WTC11 (cell line): Measurements from ENCODE around the gene HSPG2. TPM values are rescaled to one million over a fixed set of nuclear protein-coding genes. Genes with fewer than 3 reads are reported as not detected.

Experiments used
- ATAC-seq: fragments of 200-7000 bp; cut with Tn5 transposase; 2 replicates; pipeline ENCODE4 v1.10.0; 2021; ENCODE audit warnings: mild to moderate bottlenecking, moderate library complexity
- CTCF ChIA-PET: fragments of 300-600 bp; sonication (Branson Sonifier 250); formaldehyde crosslinking; loops from one replicate; lab custom pipeline; 2021; ENCODE audit warnings: antibody characterized with exemption; lab: Charles Lee
- POLR2A ChIA-PET: fragments of 350-600 bp; sonication (Branson Sonifier 250); formaldehyde crosslinking; loops from one replicate; lab custom pipeline; 2021; ENCODE audit warnings: antibody characterized with exemption; lab: Charles Lee
- DNase-seq: peaks from one replicate; pipeline ENCODE4 v3.0.0; 2021; ENCODE audit warnings: low spot score
- H3K27ac Mint-ChIP-seq: 2 replicates; pipeline ENCODE4 v1.8.0; 2021; ENCODE audit warnings: mixed read lengths
- H3K27me3 Mint-ChIP-seq: 2 replicates; pipeline ENCODE4 v1.8.0; 2021; ENCODE audit warnings: low read depth, mild to moderate bottlenecking, moderate library complexity, mixed read lengths
- H3K36me3 Mint-ChIP-seq: 2 replicates; pipeline ENCODE4 v1.8.0; 2021; ENCODE audit warnings: mixed read lengths
- H3K4me1 Mint-ChIP-seq: 2 replicates; pipeline ENCODE4 v1.8.0; 2022; ENCODE audit warnings: mixed read lengths
- H3K4me3 Mint-ChIP-seq: 2 replicates; pipeline ENCODE4 v1.8.0; 2021; ENCODE audit warnings: mild to moderate bottlenecking, moderate library complexity, mixed read lengths
- H3K9me3 Mint-ChIP-seq: 2 replicates; pipeline ENCODE4 v1.8.0; 2021; ENCODE audit warnings: mixed read lengths
- ATF3 ChIP-seq: sonication (generic); formaldehyde crosslinking; conservative IDR thresholded peaks from 2 replicates; pipeline ENCODE4 v1.8.1; 2022; ENCODE audit warnings: mild to moderate bottlenecking, missing genetic modification reagents
- CREM ChIP-seq: sonication (generic); formaldehyde crosslinking; IDR thresholded peaks from 2 replicates; pipeline ENCODE4 v1.8.1; 2022; ENCODE audit warnings: mild to moderate bottlenecking, missing genetic modification reagents, moderate library complexity
- ETV6 ChIP-seq: sonication (generic); formaldehyde crosslinking; IDR thresholded peaks from 2 replicates; pipeline ENCODE4 v1.8.1; 2022; ENCODE audit warnings: mild to moderate bottlenecking, missing genetic modification reagents
- FOXP1 ChIP-seq: sonication (generic); formaldehyde crosslinking; IDR thresholded peaks from 2 replicates; pipeline ENCODE4 v1.8.0; 2022; ENCODE audit warnings: missing genetic modification reagents, mild to moderate bottlenecking, moderate library complexity, borderline replicate concordance
- HMGA2 ChIP-seq: fragments of 250-450 bp; sonication (Bioruptor Pico); IDR thresholded peaks from 2 replicates; pipeline ENCODE4 v1.4.0; 2021; ENCODE audit warnings: mild to moderate bottlenecking, moderate library complexity
- JUN ChIP-seq: sonication (generic); formaldehyde crosslinking; IDR thresholded peaks from 2 replicates; pipeline ENCODE4 v1.8.0; 2023; ENCODE audit warnings: mild to moderate bottlenecking, missing genetic modification reagents
- NFYB ChIP-seq: sonication (generic); formaldehyde crosslinking; conservative IDR thresholded peaks from 2 replicates; pipeline ENCODE4 v1.8.0; 2022; ENCODE audit warnings: low read depth, missing genetic modification reagents
- NR1H2 ChIP-seq: sonication (generic); formaldehyde crosslinking; IDR thresholded peaks from 2 replicates; pipeline ENCODE4 v1.9.0; 2021; ENCODE audit warnings: mild to moderate bottlenecking, moderate library complexity, missing genetic modification reagents
- OVOL2 ChIP-seq: fragments of 250-450 bp; sonication (Bioruptor Pico); IDR thresholded peaks from 2 replicates; pipeline ENCODE4 v1.9.0; 2021; ENCODE audit warnings: mild to moderate bottlenecking, borderline replicate concordance
- SMAD4 ChIP-seq: sonication (generic); formaldehyde crosslinking; IDR thresholded peaks from 2 replicates; pipeline ENCODE4 v1.8.0; 2022; ENCODE audit warnings: mild to moderate bottlenecking, missing genetic modification reagents
- STAT6 ChIP-seq: sonication (generic); formaldehyde crosslinking; conservative IDR thresholded peaks from 2 replicates; pipeline ENCODE4 v1.8.1; 2023; ENCODE audit warnings: mild to moderate bottlenecking, low read depth, missing genetic modification reagents, moderate library complexity
- TEAD4 ChIP-seq: sonication (generic); formaldehyde crosslinking; IDR thresholded peaks from 2 replicates; pipeline ENCODE4 v1.8.0; 2022; ENCODE audit warnings: mild to moderate bottlenecking, missing genetic modification reagents
- USF2 ChIP-seq: sonication (generic); formaldehyde crosslinking; IDR thresholded peaks from 2 replicates; pipeline ENCODE4 v1.8.1; 2023; ENCODE audit warnings: mild to moderate bottlenecking, missing genetic modification reagents, moderate library complexity
- ZNF416 ChIP-seq: fragments of 250-450 bp; sonication (Bioruptor Pico); IDR thresholded peaks from 2 replicates; pipeline ENCODE4 v1.9.0; 2021; ENCODE audit warnings: mild to moderate bottlenecking, inconsistent platforms
- ZNF425 ChIP-seq: fragments of 250-450 bp; sonication (Bioruptor Pico); conservative IDR thresholded peaks from 2 replicates; pipeline ENCODE4 v1.9.0; 2021; ENCODE audit warnings: mild to moderate bottlenecking
- total RNA-seq: library from RNA; stranded (reverse); gene quantifications from 3 replicates; pipeline ENCODE4 v1.2.3, GENCODE V29; 2021
- TF ChIP-seq, protein P1 (sequence below): sonication (generic); formaldehyde crosslinking; IDR thresholded peaks from 2 replicates; pipeline ENCODE4 v1.8.1; 2023; ENCODE audit warnings: mild to moderate bottlenecking, missing genetic modification reagents, moderate library complexity
- TF ChIP-seq, protein P2 (sequence below): sonication (generic); formaldehyde crosslinking; IDR thresholded peaks from 2 replicates; pipeline ENCODE4 v1.8.1; 2022; ENCODE audit warnings: missing genetic modification reagents, borderline replicate concordance
- TF ChIP-seq, protein P3 (sequence below): fragments of 250-450 bp; sonication (Bioruptor Pico); IDR thresholded peaks from 2 replicates; pipeline ENCODE4 v1.9.0; 2021; ENCODE audit warnings: mild to moderate bottlenecking, borderline replicate concordance
- TF ChIP-seq, protein P4 (sequence below): sonication (generic); formaldehyde crosslinking; IDR thresholded peaks from 2 replicates; pipeline ENCODE4 v1.8.1; 2022; ENCODE audit warnings: low read depth, missing genetic modification reagents, borderline replicate concordance

Gene HSPG2
- total RNA-seq, 1 experiment from 2014 or later: 120 TPM

GRCh38 chr1:21935393-21935804 lies 1.7 kb downstream of the HSPG2 start:
- no peak for DNase-seq
- CTCF ChIA-PET: interaction anchor here (0.6 to 2.0 kb wide), 8 partner anchors 11 to 202 kb away, joined by 3 to 4 read pairs (median 3); no protein-coding TSS in a partner anchor
- peaks cover 3% of the 10 kb centered on the region; the same call in 1 of the 2 replicates for H3K27me3 Mint-ChIP-seq
- H3K36me3 Mint-ChIP-seq: no peaks in the 10 kb centered on the region
- no peaks in the 10 kb centered on the region for H3K9me3 Mint-ChIP-seq
- peak overlapping the region; percentile 82 for H3K27ac Mint-ChIP-seq
- peaks cover 59% of the 10 kb centered on the region for H3K4me1 Mint-ChIP-seq
- POLR2A ChIA-PET: interaction anchor here (0.8 to 1.6 kb wide), 3 partner anchors 13 to 153 kb away, joined by 3 to 7 read pairs (median 4); partner anchors contain the start of gene USP48
- peak overlapping the region; percentile 74 for H3K4me3 Mint-ChIP-seq
- no peak for ATAC-seq
- TF ChIP-seq ZNF425 (CRISPR knock-in tag) (no peak), ZNF416 (CRISPR knock-in tag) (no peak), HMGA2 (no peak), NR1H2 (CRISPR knock-in tag) (no peak), CREM (no peak), JUN (no peak), OVOL2 (CRISPR knock-in tag) (no peak), SMAD4 (CRISPR knock-in tag) (no peak), STAT6 (CRISPR knock-in tag) (no peak), FOXP1 (no peak), ATF3 (no peak), USF2 (no peak), ETV6 (CRISPR knock-in tag) (no peak), TEAD4 (CRISPR knock-in tag) (no peak), NFYB (CRISPR knock-in tag) (no peak)
- TF ChIP-seq, protein P1, sequence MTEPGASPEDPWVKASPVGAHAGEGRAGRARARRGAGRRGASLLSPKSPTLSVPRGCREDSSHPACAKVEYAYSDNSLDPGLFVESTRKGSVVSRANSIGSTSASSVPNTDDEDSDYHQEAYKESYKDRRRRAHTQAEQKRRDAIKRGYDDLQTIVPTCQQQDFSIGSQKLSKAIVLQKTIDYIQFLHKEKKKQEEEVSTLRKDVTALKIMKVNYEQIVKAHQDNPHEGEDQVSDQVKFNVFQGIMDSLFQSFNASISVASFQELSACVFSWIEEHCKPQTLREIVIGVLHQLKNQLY: no peak
- TF ChIP-seq, protein P2, sequence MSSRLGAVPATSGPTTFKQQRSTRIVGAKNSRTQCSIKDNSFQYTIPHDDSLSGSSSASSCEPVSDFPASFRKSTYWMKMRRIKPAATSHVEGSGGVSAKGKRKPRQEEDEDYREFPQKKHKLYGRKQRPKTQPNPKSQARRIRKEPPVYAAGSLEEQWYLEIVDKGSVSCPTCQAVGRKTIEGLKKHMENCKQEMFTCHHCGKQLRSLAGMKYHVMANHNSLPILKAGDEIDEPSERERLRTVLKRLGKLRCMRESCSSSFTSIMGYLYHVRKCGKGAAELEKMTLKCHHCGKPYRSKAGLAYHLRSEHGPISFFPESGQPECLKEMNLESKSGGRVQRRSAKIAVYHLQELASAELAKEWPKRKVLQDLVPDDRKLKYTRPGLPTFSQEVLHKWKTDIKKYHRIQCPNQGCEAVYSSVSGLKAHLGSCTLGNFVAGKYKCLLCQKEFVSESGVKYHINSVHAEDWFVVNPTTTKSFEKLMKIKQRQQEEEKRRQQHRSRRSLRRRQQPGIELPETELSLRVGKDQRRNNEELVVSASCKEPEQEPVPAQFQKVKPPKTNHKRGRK (CRISPR knock-in tag): no peak
- TF ChIP-seq, protein P3, sequence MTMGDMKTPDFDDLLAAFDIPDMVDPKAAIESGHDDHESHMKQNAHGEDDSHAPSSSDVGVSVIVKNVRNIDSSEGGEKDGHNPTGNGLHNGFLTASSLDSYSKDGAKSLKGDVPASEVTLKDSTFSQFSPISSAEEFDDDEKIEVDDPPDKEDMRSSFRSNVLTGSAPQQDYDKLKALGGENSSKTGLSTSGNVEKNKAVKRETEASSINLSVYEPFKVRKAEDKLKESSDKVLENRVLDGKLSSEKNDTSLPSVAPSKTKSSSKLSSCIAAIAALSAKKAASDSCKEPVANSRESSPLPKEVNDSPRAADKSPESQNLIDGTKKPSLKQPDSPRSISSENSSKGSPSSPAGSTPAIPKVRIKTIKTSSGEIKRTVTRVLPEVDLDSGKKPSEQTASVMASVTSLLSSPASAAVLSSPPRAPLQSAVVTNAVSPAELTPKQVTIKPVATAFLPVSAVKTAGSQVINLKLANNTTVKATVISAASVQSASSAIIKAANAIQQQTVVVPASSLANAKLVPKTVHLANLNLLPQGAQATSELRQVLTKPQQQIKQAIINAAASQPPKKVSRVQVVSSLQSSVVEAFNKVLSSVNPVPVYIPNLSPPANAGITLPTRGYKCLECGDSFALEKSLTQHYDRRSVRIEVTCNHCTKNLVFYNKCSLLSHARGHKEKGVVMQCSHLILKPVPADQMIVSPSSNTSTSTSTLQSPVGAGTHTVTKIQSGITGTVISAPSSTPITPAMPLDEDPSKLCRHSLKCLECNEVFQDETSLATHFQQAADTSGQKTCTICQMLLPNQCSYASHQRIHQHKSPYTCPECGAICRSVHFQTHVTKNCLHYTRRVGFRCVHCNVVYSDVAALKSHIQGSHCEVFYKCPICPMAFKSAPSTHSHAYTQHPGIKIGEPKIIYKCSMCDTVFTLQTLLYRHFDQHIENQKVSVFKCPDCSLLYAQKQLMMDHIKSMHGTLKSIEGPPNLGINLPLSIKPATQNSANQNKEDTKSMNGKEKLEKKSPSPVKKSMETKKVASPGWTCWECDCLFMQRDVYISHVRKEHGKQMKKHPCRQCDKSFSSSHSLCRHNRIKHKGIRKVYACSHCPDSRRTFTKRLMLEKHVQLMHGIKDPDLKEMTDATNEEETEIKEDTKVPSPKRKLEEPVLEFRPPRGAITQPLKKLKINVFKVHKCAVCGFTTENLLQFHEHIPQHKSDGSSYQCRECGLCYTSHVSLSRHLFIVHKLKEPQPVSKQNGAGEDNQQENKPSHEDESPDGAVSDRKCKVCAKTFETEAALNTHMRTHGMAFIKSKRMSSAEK (CRISPR knock-in tag): no peak
- TF ChIP-seq, protein P4, sequence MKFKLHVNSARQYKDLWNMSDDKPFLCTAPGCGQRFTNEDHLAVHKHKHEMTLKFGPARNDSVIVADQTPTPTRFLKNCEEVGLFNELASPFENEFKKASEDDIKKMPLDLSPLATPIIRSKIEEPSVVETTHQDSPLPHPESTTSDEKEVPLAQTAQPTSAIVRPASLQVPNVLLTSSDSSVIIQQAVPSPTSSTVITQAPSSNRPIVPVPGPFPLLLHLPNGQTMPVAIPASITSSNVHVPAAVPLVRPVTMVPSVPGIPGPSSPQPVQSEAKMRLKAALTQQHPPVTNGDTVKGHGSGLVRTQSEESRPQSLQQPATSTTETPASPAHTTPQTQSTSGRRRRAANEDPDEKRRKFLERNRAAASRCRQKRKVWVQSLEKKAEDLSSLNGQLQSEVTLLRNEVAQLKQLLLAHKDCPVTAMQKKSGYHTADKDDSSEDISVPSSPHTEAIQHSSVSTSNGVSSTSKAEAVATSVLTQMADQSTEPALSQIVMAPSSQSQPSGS (CRISPR knock-in tag): no peak
